K562 (cell line): ENCODE data around the gene NACC1. TPM values are rescaled to one million over a fixed set of nuclear protein-coding genes. Genes with fewer than 3 reads are reported as not detected.

Source experiments
- CHD4 ChIP-seq: fragments of 200-600 bp; sonication (generic); IDR thresholded peaks from 3 replicates; pipeline ENCODE4 v1.6.1; 2012; ENCODE audit warnings: low read depth, mild to moderate bottlenecking, mixed read lengths, low read length, inconsistent platforms; ENCODE audit not compliant: insufficient read depth, insufficient replicate concordance, poor library complexity, severe bottlenecking
- HEY1 ChIP-seq: fragments of 250-450 bp; sonication (Bioruptor Pico); IDR thresholded peaks from 2 replicates; pipeline ENCODE4 v1.5.0; 2020; ENCODE audit warnings: mild to moderate bottlenecking, moderate library complexity, borderline replicate concordance
- HMG20A ChIP-seq: fragments of 450-650 bp; formaldehyde crosslinking; conservative IDR thresholded peaks from 2 replicates; pipeline ENCODE4 v1.4.0; 2020; ENCODE audit warnings: mild to moderate bottlenecking, mixed read lengths
- IRF1 ChIP-seq: sonication (generic); formaldehyde crosslinking; IDR thresholded peaks from 2 replicates; pipeline ENCODE4 v1.8.0; 2022; ENCODE audit warnings: missing genetic modification reagents, mild to moderate bottlenecking, borderline replicate concordance
- MBD2 ChIP-seq: sonication (generic); IDR thresholded peaks from 2 replicates; pipeline ENCODE4 v1.6.1; 2016; ENCODE audit warnings: low read depth, borderline replicate concordance
- MED1 ChIP-seq: sonication (generic); formaldehyde crosslinking; IDR thresholded peaks from 2 replicates; pipeline ENCODE4 v1.8.1; 2023; ENCODE audit warnings: missing genetic modification reagents, borderline replicate concordance
- MLX ChIP-seq, 2 experiments: fragments of 450-650 bp in 1 of 2; sonication (generic) in 1 of 2; formaldehyde crosslinking; conservative IDR thresholded peaks; 2 replicates each; pipeline versions ENCODE4 v1.4.0 to v1.8.1; 2020 to 2022; ENCODE audit warnings: mild to moderate bottlenecking in 1 of 2, missing genetic modification reagents in 1 of 2
- NCOR1 ChIP-seq: fragments of 450-650 bp; IDR thresholded peaks from 2 replicates; pipeline ENCODE4 v1.6.1; 2016; ENCODE audit warnings: mild to moderate bottlenecking, moderate library complexity
- PBX2 ChIP-seq, 2 experiments: IDR thresholded peaks in 1 of 2; conservative IDR thresholded peaks in 1 of 2; 2 replicates each; pipeline ENCODE4 v1.6.1; 2016; ENCODE audit warnings: low read depth in 2 of 2, mild to moderate bottlenecking in 1 of 2, missing compliant biosample characterization in 1 of 2, missing genetic modification characterization in 1 of 2, moderate library complexity in 1 of 2
- RFX7 ChIP-seq: fragments of 250-450 bp; sonication (Bioruptor Pico); IDR thresholded peaks from 2 replicates; pipeline ENCODE4 v1.5.1; 2021; ENCODE audit warnings: mild to moderate bottlenecking
- SMARCB1 ChIP-seq: IDR thresholded peaks from 2 replicates; pipeline ENCODE4 v1.6.1; 2011; ENCODE audit warnings: improper control_type of control experiment, low read depth; ENCODE audit not compliant: insufficient read length
- SP1 ChIP-seq: sonication (generic); formaldehyde crosslinking; IDR thresholded peaks from 2 replicates; pipeline ENCODE4 v1.8.1; 2022; ENCODE audit warnings: mild to moderate bottlenecking, missing genetic modification reagents
- SRSF1 ChIP-seq: fragments of 200-400 bp; formaldehyde crosslinking; IDR thresholded peaks from 2 replicates; pipeline ENCODE4 v1.6.1; 2017; ENCODE audit warnings: mild to moderate bottlenecking, low read depth, low read length, moderate library complexity
- TARDBP ChIP-seq: fragments of 450-650 bp; IDR thresholded peaks from 2 replicates; pipeline ENCODE4 v1.6.1; 2016
- ZFPM2 ChIP-seq: fragments of 250-450 bp; sonication (Bioruptor Pico); IDR thresholded peaks from 2 replicates; pipeline ENCODE4 v1.5.1; 2022; ENCODE audit warnings: mild to moderate bottlenecking
- ZNF165 ChIP-seq: fragments of 250-450 bp; sonication (Bioruptor Pico); IDR thresholded peaks from 2 replicates; pipeline ENCODE4 v1.4.0; 2020; ENCODE audit warnings: borderline replicate concordance
- ZNF232 ChIP-seq: sonication (generic); formaldehyde crosslinking; IDR thresholded peaks from 2 replicates; pipeline ENCODE4 v1.8.0; 2022; ENCODE audit warnings: mild to moderate bottlenecking, missing genetic modification reagents
- ZNF280A ChIP-seq: fragments of 450-650 bp; IDR thresholded peaks from 2 replicates; pipeline ENCODE4 v1.6.1; 2018; ENCODE audit warnings: mild to moderate bottlenecking, low read depth; ENCODE audit not compliant: partially characterized antibody
- ZNF584 ChIP-seq: fragments of 200-800 bp; sonication (Bioruptor generic); IDR thresholded peaks from 2 replicates; pipeline ENCODE4 v1.6.1; 2016; ENCODE audit warnings: low read depth, mild to moderate bottlenecking, missing genetic modification characterization, missing compliant biosample characterization
- ZNF695 ChIP-seq: fragments of 450-650 bp; formaldehyde crosslinking; IDR thresholded peaks from 2 replicates; pipeline ENCODE4 v1.4.0; 2020; ENCODE audit warnings: mild to moderate bottlenecking, moderate library complexity
- ZNF766 ChIP-seq: fragments of 200-800 bp; sonication (Bioruptor generic); conservative IDR thresholded peaks from 2 replicates; pipeline ENCODE4 v1.6.1; 2016; ENCODE audit warnings: missing genetic modification characterization, missing compliant biosample characterization
- ZNF830 ChIP-seq: fragments of 250-450 bp; sonication (Bioruptor Pico); IDR thresholded peaks from 2 replicates; pipeline ENCODE4 v1.5.0; 2021; ENCODE audit warnings: mild to moderate bottlenecking
- polyA plus RNA-seq, 8 experiments: library from polyadenylated mRNA; depleted of rRNA in 4 of 8; stranded (reverse) in 5 of 8; unstranded in 3 of 8; fragments of >200 nt; fragmentation: Nextera tagmentation in 2 of 8; fragmentation: Illumina TruSeq in 1 of 8; extraction: Ambion mirVana in 2 of 8; extraction: Trizol in 1 of 8; gene quantifications; 2 replicates each; pipeline versions ENCODE4 v1.2.1 to v1.2.3, GENCODE V29; 2011 to 2014; ENCODE audit warnings: inconsistent platforms in 1 of 8, missing spikeins in 1 of 8
- total RNA-seq, 7 experiments: library from RNA; depleted of rRNA in 6 of 7; stranded (reverse); fragments of >200 nt in 6 of 7; fragmentation: Illumina TruSeq in 2 of 7; extraction: Trizol in 2 of 7; gene quantifications; 2 replicates each; pipeline versions ENCODE4 v1.2.1 to v1.2.3, GENCODE V29; 2011 to 2021; ENCODE audit warnings: low replicate concordance in 1 of 7

The NACC1 gene
- total and polyA plus RNA-seq, 9 of the 15 experiments (the other 6 are each of a cell fraction or from before 2014, with no cell fraction given), result 0.04 to 96.6 (median 25.8) TPM

- TF ChIP-seq ZNF830 (CRISPR knock-in tag) (no peak), IRF1 (CRISPR knock-in tag) (no peak), HEY1 (CRISPR knock-in tag) (no peak), PBX2 (CRISPR knock-in tag; IDR thresholded peaks at IDR 0.05; ENCODE audit: low read depth) (no peak), PBX2 (tag; conservative IDR thresholded peaks at IDR 0.05; ENCODE audit: low read depth) (no peak), MLX (CRISPR knock-in tag; conservative IDR thresholded peaks at IDR 0.05) (0 out of 4 replicates have a peak, but pooled peaks of 1 of the 2 experiments have one; percentile 29), ZNF584 (CRISPR knock-in tag) (no peak), ZNF165 (CRISPR knock-in tag) (no peak), ZFPM2 (no peak), ZNF232 (CRISPR knock-in tag) (no peak; the same call in 1 of the 2 replicates), ZNF695 (CRISPR knock-in tag) (no peak), MBD2 (peak; percentile 78), NCOR1 (peak; percentile 53), SMARCB1 (no peak), ZNF766 (CRISPR knock-in tag) (no peak), HMG20A (CRISPR knock-in tag) (no peak), SP1 (CRISPR knock-in tag) (peak; percentile 96), MED1 (CRISPR knock-in tag) (peak; percentile 89; the same call in 1 of the 2 replicates), CHD4 (no peak), SRSF1 (no peak), ZNF280A (no peak), TARDBP (peak; percentile 77; the same call in 1 of the 2 replicates), RFX7 (CRISPR knock-in tag) (no peak)
Measured at GRCh38 chr19:13150187-13150930, 32.3 kb downstream of the NACC1 start, which contains the start of the genes IER2 and STX10 (continued).
